Erythroblast (primary cell): Measurements from ENCODE around the gene SLC66A2.

ENCODE experiments used
- GATA1 ChIP-seq: IDR thresholded peaks from 2 replicates; pipeline ENCODE4 v1.6.1; 2011; ENCODE audit warnings: low read depth, mild to moderate bottlenecking, control low read depth, low read length, moderate library complexity
- POLR2A ChIP-seq: IDR thresholded peaks from 2 replicates; pipeline ENCODE4 v1.6.1; 2011; ENCODE audit warnings: mild to moderate bottlenecking, low read length

DNA sequence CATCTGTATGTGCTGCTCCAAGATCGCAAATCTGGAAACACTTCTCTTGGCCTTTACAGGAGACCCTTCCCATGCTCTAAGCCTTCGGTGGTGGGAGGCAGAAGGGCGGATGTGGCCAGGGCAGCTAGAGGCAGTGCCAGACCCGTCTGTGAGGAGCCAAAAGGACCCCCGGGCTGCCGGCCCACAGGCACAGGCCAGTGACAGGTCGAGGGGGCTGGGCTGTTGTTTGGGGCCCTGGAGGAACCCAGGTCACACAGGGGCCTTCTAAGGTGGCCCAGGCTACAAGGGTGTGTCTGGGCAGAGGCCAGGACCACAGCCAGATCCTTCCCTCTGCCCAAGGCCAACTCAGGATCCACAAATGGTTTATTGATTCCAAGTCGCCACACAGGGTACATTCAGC is 49.4 kb downstream of the SLC66A2 start:
- TF ChIP-seq POLR2A (no peak), GATA1 (no peak)
